ENCODE results near the gene PVRIG. TPM values are rescaled to one million over a fixed set of nuclear protein-coding genes. Genes with fewer than 3 reads are reported as not detected.
"Not testable (repeated sequence)": the region's sequence is repeated elsewhere in the genome, so short reads cannot be mapped to it uniquely, and the experiment has no call there.

PVRIG gene
- total RNA-seq, 2 experiments from 2014 or later: 22.7 to 22.8 TPM

DNA sequence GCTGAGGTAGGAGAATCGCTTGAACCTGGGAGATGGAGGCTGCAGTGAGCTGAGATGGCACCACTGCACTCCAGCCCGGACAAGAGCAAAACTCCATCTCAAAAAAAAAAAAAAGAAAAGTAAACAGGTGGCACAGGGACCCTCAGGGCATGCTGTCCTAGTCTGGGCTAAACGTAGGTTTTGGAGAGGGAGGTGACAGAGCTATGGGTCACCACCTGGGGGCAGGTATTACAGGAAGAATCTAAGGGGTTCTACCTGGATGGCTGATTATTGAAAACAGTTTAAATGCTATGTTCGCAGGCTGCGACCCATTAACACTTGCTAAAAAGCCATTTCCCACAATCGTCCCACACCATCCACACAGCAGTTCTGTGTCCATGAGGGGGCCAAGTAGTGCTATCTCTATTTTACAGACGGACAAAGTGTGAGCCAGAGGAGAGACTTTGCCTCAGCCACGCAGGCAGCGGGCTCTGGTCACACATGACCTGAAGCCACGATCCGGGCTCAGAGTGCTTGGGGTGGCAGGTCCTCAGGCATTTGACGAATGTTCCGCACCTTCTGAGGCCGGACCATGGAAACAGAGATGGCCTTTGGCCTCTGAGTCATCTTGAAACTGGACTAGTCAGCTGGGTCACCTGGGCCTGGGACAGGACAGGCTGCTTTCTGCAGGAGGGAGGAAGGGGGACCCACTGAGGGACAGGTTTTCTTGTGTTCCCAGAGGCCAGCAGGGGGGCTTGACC lies 49.7 kb downstream of the PVRIG start:
- CTCF ChIA-PET: interaction anchor here (0.6 kb wide), 1 partner anchor 23 kb away, joined by 3 read pairs; no protein-coding TSS in a partner anchor
- intact Hi-C loops (cut with micrococcal nuclease): loop anchor here (5.0 kb wide), 2 partner anchors 47 to 92 kb away; partner anchors contain the start of genes GPC2 and STAG3
- not testable (repeated sequence) for H3K9me3 Mint-ChIP-seq; H3K4me3 Mint-ChIP-seq; H3K27ac Mint-ChIP-seq; H3K36me3 Mint-ChIP-seq (ENCODE audit: low read depth); H3K27me3 Mint-ChIP-seq (ENCODE audit: low read depth); DNase-seq
- peaks cover 11% of the 10 kb centered on the region for H3K4me1 Mint-ChIP-seq (ENCODE audit: low read depth)

DNA sequence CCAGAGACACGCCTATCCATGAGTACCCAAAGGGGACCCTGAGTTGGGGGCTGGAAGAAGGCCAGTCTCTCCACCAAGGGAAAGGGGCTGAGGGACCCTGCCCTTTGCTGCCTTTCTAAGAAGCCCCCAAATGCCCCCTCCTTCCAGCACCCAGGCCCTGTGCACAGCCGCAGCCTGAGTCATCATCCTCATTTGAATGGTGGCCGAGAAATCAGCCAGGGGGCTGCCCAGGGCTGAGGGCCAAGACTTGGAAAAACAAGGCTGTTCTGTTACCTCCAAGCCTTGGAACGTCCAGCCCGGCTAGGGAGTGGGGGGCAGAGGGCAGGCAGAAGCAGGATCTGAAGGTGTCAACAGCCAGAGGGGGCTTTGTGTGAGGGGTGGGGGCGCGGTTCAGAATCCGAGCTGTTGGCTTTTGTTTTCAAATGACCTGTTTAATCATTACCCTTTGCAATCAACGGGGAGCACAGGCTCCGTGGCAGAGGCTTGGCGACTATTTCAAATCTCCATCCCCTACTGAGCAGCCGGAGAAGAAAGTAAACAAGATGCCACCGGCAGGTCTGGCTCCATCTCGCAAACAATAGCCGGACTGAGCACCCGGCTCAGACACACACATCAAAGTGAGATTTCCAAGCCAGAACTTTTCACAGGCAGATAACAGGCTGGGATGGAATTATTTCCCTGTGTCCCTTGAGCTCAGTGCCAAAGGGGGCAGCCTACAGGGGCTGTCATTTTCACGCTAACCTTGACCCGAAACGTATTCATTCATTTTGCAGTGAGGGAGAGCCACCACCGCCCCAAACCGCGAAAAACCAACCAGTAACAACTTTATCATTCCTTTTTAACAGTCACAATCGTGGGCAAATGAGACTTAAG lies 50.5 kb downstream of the PVRIG start:
- intact Hi-C loops (cut with micrococcal nuclease): loop anchor here (5.0 kb wide), 2 partner anchors 48 to 93 kb away; partner anchors contain the start of genes GPC2 and STAG3
- H3K27ac Mint-ChIP-seq; DNase-seq; H3K36me3 Mint-ChIP-seq (ENCODE audit: low read depth); H3K27me3 Mint-ChIP-seq (ENCODE audit: low read depth); H3K9me3 Mint-ChIP-seq: not testable (repeated sequence)
- peak overlapping the region; percentile 76 for H3K4me3 Mint-ChIP-seq
- peaks cover 14% of the 10 kb centered on the region for H3K4me1 Mint-ChIP-seq (ENCODE audit: low read depth)
- CTCF ChIA-PET: interaction anchor here (0.8 kb wide), 1 partner anchor 80 kb away, joined by 3 read pairs; no protein-coding TSS in a partner anchor

Other genes with a start within 250 kb of the PVRIG start
- gene AZGP1, start 243.9 kb upstream of the PVRIG start, total RNA-seq: not detected
- 10 to 100 TPM; 64.4 to 67.9 TPM for gene ZKSCAN1, start 204.4 kb upstream of the PVRIG start, total RNA-seq
- 1 to 10 TPM; 6.2 to 6.4 TPM for gene ZSCAN21, start 170.2 kb upstream of the PVRIG start, total RNA-seq
- gene ZNF3, start 138.2 kb upstream of the PVRIG start, total RNA-seq: 10 to 100 TPM; 13.1 to 14.0 TPM
- 10 to 100 TPM; 97.1 to 97.8 TPM for gene COPS6, start 131.0 kb upstream of the PVRIG start, total RNA-seq
- 100 to 1,000 TPM; 390 to 395 TPM for gene MCM7, start 118.6 kb upstream of the PVRIG start, total RNA-seq
- gene AP4M1, start 118.3 kb upstream of the PVRIG start, total RNA-seq: 10 to 100 TPM; 12.6 to 12.7 TPM
- 10 to 100 TPM; 48.9 to 53.5 TPM for gene TAF6, start 100.6 kb upstream of the PVRIG start, total RNA-seq
- gene CNPY4, start 100.3 kb upstream of the PVRIG start, total RNA-seq: 1 to 10 TPM; 7.2 to 8.7 TPM
- 1 to 10 TPM; 2.3 to 2.9 TPM for gene MBLAC1, start 93.0 kb upstream of the PVRIG start, total RNA-seq
- 100 to 1,000 TPM; 129 to 135 TPM for gene LAMTOR4, start 71.0 kb upstream of the PVRIG start, total RNA-seq
- gene TRAPPC14, start 61.2 kb upstream of the PVRIG start, total RNA-seq: 10 to 100 TPM; 21.2 to 21.6 TPM
- gene GAL3ST4, start 51.3 kb upstream of the PVRIG start, total RNA-seq: 1 to 10 TPM; 6.2 to 6.5 TPM
- gene GPC2, start 42.6 kb upstream of the PVRIG start, total RNA-seq: 1 to 10 TPM; 7.6 to 9.5 TPM
- 10 to 100 TPM; 38.4 to 41.0 TPM for gene STAG3, start 42.0 kb upstream of the PVRIG start, total RNA-seq
- not detected for gene SPDYE3, start 87.8 kb downstream of the PVRIG start, total RNA-seq
- 10 to 100 TPM; 30.5 to 31.4 TPM for gene PILRB, start 138.2 kb downstream of the PVRIG start, total RNA-seq
- under 1 TPM; 0.27 to 0.29 TPM for gene PILRA, start 153.5 kb downstream of the PVRIG start, total RNA-seq
- gene ZCWPW1, start 208.8 kb downstream of the PVRIG start, total RNA-seq: 1 to 10 TPM; 3.5 to 5.2 TPM
- 10 to 100 TPM; 39.3 to 39.7 TPM for gene MEPCE, start 209.9 kb downstream of the PVRIG start, total RNA-seq
- 10 to 100 TPM; 45.3 to 53.6 TPM for gene PPP1R35, start 216.5 kb downstream of the PVRIG start, total RNA-seq
- gene SPACDR, start 244.3 kb downstream of the PVRIG start, total RNA-seq: 1 to 10 TPM; 2.3 to 2.6 TPM

All from activated naive CD4-positive, alpha-beta T cell treated with anti-CD3 and anti-CD28 coated beads for 36 hours (primary cell).